H1 (cell line): ENCODE data around the gene MTCL3.

Source experiments
- CTCF ChIA-PET: fragments of 300-600 bp; sonication (Branson Sonifier 250); formaldehyde crosslinking; loops from one replicate; lab custom pipeline; 2021; ENCODE audit not compliant: partially characterized antibody; lab: Charles Lee
- POLR2A ChIA-PET: fragments of 300-600 bp; sonication (Branson Sonifier 250); formaldehyde crosslinking; loops from one replicate; lab custom pipeline; 2021; ENCODE audit warnings: inconsistent platforms; ENCODE audit not compliant: partially characterized antibody; lab: Charles Lee
- DNase-seq, 2 experiments: peaks; one replicate each; pipeline versions ENCODE4 v3.0.0 to v3.0.0-alpha.2; 2010 to 2022; ENCODE audit warnings: low spot score in 2 of 2, low read depth in 1 of 2, mixed read lengths in 1 of 2
- FAIRE-seq: peaks from 2 replicates; lab custom pipeline; 2011; peaks lifted over from hg19 to GRCh38; lab: Jason Lieb, UNC
- H2AFZ ChIP-seq: 2 replicates; pipeline ENCODE4 v1.8.1; 2012; ENCODE audit warnings: low read length, inconsistent platforms
- H2AK5ac ChIP-seq: 2 replicates; pipeline ENCODE4 v1.6.1; 2013; ENCODE audit warnings: low read depth, low read length
- H2BK120ac ChIP-seq: replicated peaks from 2 replicates; pipeline ENCODE3; 2013; ENCODE audit warnings: low read depth, low read length, inconsistent platforms
- H2BK12ac ChIP-seq: 2 replicates; pipeline ENCODE4 v1.6.1; 2013; ENCODE audit warnings: low read depth, low read length
- H2BK15ac ChIP-seq: 2 replicates; pipeline ENCODE4 v1.6.1; 2013; ENCODE audit warnings: low read length
- H2BK20ac ChIP-seq: 2 replicates; pipeline ENCODE4 v1.6.1; 2013; ENCODE audit warnings: low read length
- H2BK5ac ChIP-seq: 2 replicates; pipeline ENCODE4 v1.6.1; 2013; ENCODE audit warnings: low read depth, low read length
- H3K14ac ChIP-seq: 2 replicates; pipeline ENCODE4 v1.6.1; 2013; ENCODE audit warnings: inconsistent platforms; ENCODE audit not compliant: insufficient read length
- H3K18ac ChIP-seq: 2 replicates; pipeline ENCODE4 v1.6.1; 2013; ENCODE audit warnings: low read length; ENCODE audit errors: extremely low read depth
- H3K23ac ChIP-seq: 2 replicates; pipeline ENCODE4 v1.6.1; 2013; ENCODE audit warnings: inconsistent platforms; ENCODE audit not compliant: insufficient read length
- H3K23me2 ChIP-seq: 2 replicates; pipeline ENCODE4 v1.6.1; 2013; ENCODE audit warnings: low read depth, low read length
- H3K27ac ChIP-seq: 2 replicates; pipeline ENCODE4 v1.6.1; 2011; ENCODE audit warnings: low read depth, low read length, inconsistent platforms
- H3K27me3 ChIP-seq, 4 experiments: replicated peaks in 1 of 4; 1 replicate in 1 of 4; 2 replicates in 3 of 4; pipeline versions ENCODE4 v1.6.1 to v1.8.1; 2011 to 2013; ENCODE audit warnings: low read length in 3 of 4, mild to moderate bottlenecking in 3 of 4, inconsistent platforms in 2 of 4, mixed read lengths in 2 of 4, moderate library complexity in 1 of 4; ENCODE audit not compliant: control insufficient read depth in 3 of 4, insufficient read depth in 3 of 4; ENCODE audit errors: extremely low read depth in 1 of 4
- H3K36me3 ChIP-seq, 4 experiments: 2 replicates each; pipeline versions ENCODE4 v1.6.1 to v1.8.1; 2011 to 2013; ENCODE audit warnings: mild to moderate bottlenecking in 4 of 4, low read length in 3 of 4, moderate library complexity in 2 of 4, control low read depth in 1 of 4, inconsistent platforms in 1 of 4; ENCODE audit not compliant: insufficient read depth in 4 of 4, control insufficient read depth in 2 of 4
- H3K4ac ChIP-seq: replicated peaks from 2 replicates; pipeline ENCODE3; 2013; ENCODE audit warnings: low read length, low read depth, mixed read lengths, inconsistent platforms; ENCODE audit not compliant: insufficient read length
- H3K4me1 ChIP-seq, 4 experiments: replicated peaks in 1 of 4; 1 replicate in 1 of 4; 2 replicates in 3 of 4; pipeline versions ENCODE4 v1.6.1 to v1.8.1; 2011 to 2013; ENCODE audit warnings: low read length in 3 of 4, inconsistent platforms in 2 of 4, mixed read lengths in 1 of 4; ENCODE audit not compliant: insufficient read depth in 4 of 4, control insufficient read depth in 3 of 4
- H3K4me2 ChIP-seq, 2 experiments: 2 replicates each; pipeline versions ENCODE4 v1.6.1 to v1.8.1; 2011 to 2013; ENCODE audit warnings: low read depth in 2 of 2, low read length in 2 of 2, control low read depth in 1 of 2, inconsistent platforms in 1 of 2, mild to moderate bottlenecking in 1 of 2; ENCODE audit not compliant: insufficient read depth in 1 of 2
- H3K4me3 ChIP-seq, 4 experiments: fragments of 200-600, 300-600 bp in 1 of 4; sonication (generic), shearing (Covaris generic), sonication (Bioruptor Twin) in 1 of 4; 2 replicates each; pipeline versions ENCODE4 v1.5.1 to v1.8.1; 2011 to 2016; ENCODE audit warnings: low read length in 4 of 4, low read depth in 3 of 4, control low read depth in 2 of 4, inconsistent platforms in 2 of 4, mild to moderate bottlenecking in 2 of 4, mixed read lengths in 1 of 4, moderate library complexity in 1 of 4; ENCODE audit not compliant: insufficient read depth in 2 of 4; ENCODE audit errors: extremely low read depth in 1 of 4
- H3K56ac ChIP-seq: replicated peaks from 2 replicates; pipeline ENCODE3; 2013; ENCODE audit warnings: low read depth, mild to moderate bottlenecking, mixed read lengths, low read length, inconsistent platforms; ENCODE audit not compliant: insufficient read length
- H3K79me1 ChIP-seq: 2 replicates; pipeline ENCODE4 v1.6.1; 2013; ENCODE audit warnings: low read depth, low read length, control low read depth
- H3K79me2 ChIP-seq, 2 experiments: 2 replicates each; pipeline versions ENCODE4 v1.6.1 to v1.8.1; 2012 to 2013; ENCODE audit warnings: low read length in 2 of 2, mild to moderate bottlenecking in 2 of 2, inconsistent platforms in 1 of 2; ENCODE audit not compliant: insufficient read depth in 2 of 2, control insufficient read depth in 1 of 2
- H3K9ac ChIP-seq, 4 experiments: replicated peaks in 1 of 4; 1 replicate in 1 of 4; 2 replicates in 3 of 4; pipeline versions ENCODE4 v1.6.1 to v1.8.1; 2011 to 2013; ENCODE audit warnings: low read depth in 3 of 4, low read length in 3 of 4, control low read depth in 2 of 4, mild to moderate bottlenecking in 2 of 4, moderate library complexity in 2 of 4, inconsistent platforms in 1 of 4; ENCODE audit errors: extremely low read depth in 1 of 4
- H3K9me3 ChIP-seq, 2 experiments: 2 replicates each; pipeline versions ENCODE4 v1.6.1 to v1.8.1; 2012 to 2013; ENCODE audit warnings: mild to moderate bottlenecking in 2 of 2, moderate library complexity in 2 of 2, control low read depth in 1 of 2, inconsistent platforms in 1 of 2, low read depth in 1 of 2, low read length in 1 of 2, mixed read lengths in 1 of 2; ENCODE audit not compliant: insufficient read depth in 2 of 2
- H4K20me1 ChIP-seq, 2 experiments: replicated peaks in 1 of 2; 2 replicates each; pipeline versions ENCODE3 to v1.8.1; 2011 to 2013; ENCODE audit warnings: inconsistent platforms in 2 of 2, low read length in 2 of 2, mild to moderate bottlenecking in 1 of 2; ENCODE audit not compliant: insufficient read depth in 2 of 2, control insufficient read depth in 1 of 2
- H4K5ac ChIP-seq: 2 replicates; pipeline ENCODE4 v1.6.1; 2013; ENCODE audit warnings: low read length, low read depth, mixed read lengths, inconsistent platforms; ENCODE audit not compliant: insufficient read length
- H4K8ac ChIP-seq: 2 replicates; pipeline ENCODE4 v1.8.0; 2013; ENCODE audit warnings: mild to moderate bottlenecking, moderate library complexity, low read length, inconsistent platforms; ENCODE audit not compliant: insufficient read depth; ENCODE audit errors: extremely low read depth
- H4K91ac ChIP-seq: replicated peaks from 2 replicates; pipeline ENCODE3; 2013; ENCODE audit warnings: low read length, mixed read lengths, inconsistent platforms; ENCODE audit not compliant: insufficient read length
- CTCF ChIP-seq, 3 experiments: IDR thresholded peaks; 1 replicate in 2 of 3; 2 replicates in 1 of 3; pipeline versions ENCODE4 v1.5.1 to v1.6.1; 2011; ENCODE audit warnings: low read length in 3 of 3, mild to moderate bottlenecking in 3 of 3, inconsistent platforms in 2 of 3, low read depth in 1 of 3, moderate library complexity in 1 of 3; ENCODE audit not compliant: insufficient read depth in 1 of 3; ENCODE audit errors: control extremely low read depth in 1 of 3
- EZH2 ChIP-seq: fragments of 200-600 bp; sonication (generic); IDR thresholded peaks from 2 replicates; pipeline ENCODE4 v1.7.1; 2012; ENCODE audit warnings: low read depth, mild to moderate bottlenecking, moderate library complexity, low read length, inconsistent platforms; ENCODE audit not compliant: severe bottlenecking
- FOSL1 ChIP-seq: IDR thresholded peaks from 2 replicates; pipeline ENCODE4 v1.6.1; 2011; ENCODE audit warnings: mild to moderate bottlenecking, low read depth, low read length, moderate library complexity; ENCODE audit not compliant: insufficient read depth
- MAX ChIP-seq: IDR thresholded peaks from 2 replicates; pipeline ENCODE4 v1.6.1; 2012; ENCODE audit warnings: inconsistent platforms
- RAD21 ChIP-seq, 2 experiments: IDR thresholded peaks in 1 of 2; conservative IDR thresholded peaks in 1 of 2; 2 replicates each; pipeline ENCODE4 v1.6.1; 2011; ENCODE audit warnings: low read depth in 2 of 2, low read length in 2 of 2, improper control_type of control experiment in 1 of 2, inconsistent platforms in 1 of 2, mild to moderate bottlenecking in 1 of 2, moderate library complexity in 1 of 2
- TAF1 ChIP-seq: IDR thresholded peaks from 2 replicates; pipeline ENCODE4 v1.6.1; 2011; ENCODE audit warnings: mild to moderate bottlenecking, low read depth, low read length
- TAF7 ChIP-seq: optimal IDR thresholded peaks from 2 replicates; pipeline ENCODE3; 2011; ENCODE audit warnings: low read depth, mild to moderate bottlenecking, inconsistent platforms, low read length, moderate library complexity, borderline replicate concordance
- YY1 ChIP-seq: IDR thresholded peaks from 2 replicates; pipeline ENCODE4 v1.6.1; 2011; ENCODE audit warnings: low read depth, mild to moderate bottlenecking, low read length
- WGBS, 2 experiments: shearing (Covaris generic) in 1 of 2; methylation state at CpG; one replicate each; pipeline versions ENCODE4 v1.1.6 to v1.1.7; 2013 to 2015; ENCODE audit warnings: low lambda C conversion rate in 2 of 2, mixed read lengths in 2 of 2, inconsistent platforms in 1 of 2, low coverage in 1 of 2, missing lambda C conversion rate in 1 of 2; ENCODE audit not compliant: insufficient replicate concordance in 2 of 2, insufficient coverage in 1 of 2, insufficient read length in 1 of 2; ENCODE audit errors: extremely low coverage in 1 of 2, missing lambda C conversion rate in 1 of 2; 5-methylcytosine and 5-hydroxymethylcytosine counted together

Gene MTCL3

GRCh38 chr6:127554435-127555006, 35.4 kb upstream of the MTCL3 start:
- H3K14ac ChIP-seq, result no peak overlapping the region
- no peak overlapping the region for H2AFZ ChIP-seq
- CTCF ChIA-PET, result interaction anchor here (1.0 to 1.9 kb wide), 4 partner anchors 10 to 89 kb away, joined by 3 to 5 read pairs (median 4); no protein-coding TSS in a partner anchor
- H3K4me1 ChIP-seq, result no peaks in the 10 kb centered on the region
- no peaks in the 10 kb centered on the region for H3K79me2 ChIP-seq
- H4K91ac ChIP-seq, result no peak overlapping the region
- H3K27ac ChIP-seq, result no peak overlapping the region
- no peak overlapping the region for H4K5ac ChIP-seq
- H2BK5ac ChIP-seq, result no peak overlapping the region
- H3K79me1 ChIP-seq, result no peaks in the 10 kb centered on the region
- H2BK15ac ChIP-seq, result no peak overlapping the region
- no peak overlapping the region for H3K9ac ChIP-seq
- H3K4ac ChIP-seq, result no peak overlapping the region
- H3K23me2 ChIP-seq, result no peaks in the 10 kb centered on the region
- H2BK20ac ChIP-seq, result no peak overlapping the region
- no peak overlapping the region for H3K4me3 ChIP-seq
- H4K8ac ChIP-seq, result no peak overlapping the region
- H2BK120ac ChIP-seq, result no peak overlapping the region
- H4K20me1 ChIP-seq, result no peaks in the 10 kb centered on the region
- no peak overlapping the region for H3K4me2 ChIP-seq
- H2AK5ac ChIP-seq, result no peak overlapping the region
- no peak overlapping the region for H3K56ac ChIP-seq
- no peak overlapping the region for H3K23ac ChIP-seq
- DNase-seq (no peak), FAIRE-seq (peak; percentile 91)
- H3K9me3 ChIP-seq, result no peaks in the 10 kb centered on the region
- H3K36me3 ChIP-seq, result no peaks in the 10 kb centered on the region
- no peak for TF ChIP-seq TAF7
- no peak for TF ChIP-seq FOSL1
- TF ChIP-seq TAF1, result no peak
- TF ChIP-seq EZH2, result no peak
- TF ChIP-seq MAX, result peak; percentile 35; the same call in 1 of the 2 replicates
- peak; percentile 7 to 64 (median 63) for TF ChIP-seq CTCF (IDR thresholded peaks at IDR 0.05; ENCODE audit: control extremely low read depth in 1 of 3, insufficient read depth in 1 of 3, low read depth in 1 of 3, low read length in 3 of 3)
- TF ChIP-seq RAD21 (IDR thresholded peaks at IDR 0.05 in 1 of 2, conservative IDR thresholded peaks at IDR 0.05 in 1 of 2; ENCODE audit: low read depth in 2 of 2, low read length in 2 of 2), result peak; percentile 78 to 87
- TF ChIP-seq YY1, result no peak
- H3K18ac ChIP-seq, result no peak overlapping the region
- H2BK12ac ChIP-seq, result no peak overlapping the region
- 44% methylated on average over 2 of the region's 2 CpGs; no CpG with 5 or more reads in 1 of the 2 experiments for WGBS, 2 experiments
- POLR2A ChIA-PET, result no interaction called here
- H3K27me3 ChIP-seq, result no peaks in the 10 kb centered on the region
